Duodenal mucosa (tissue), 2 donors: ENCODE data around the gene NPAS3.

ENCODE experiments used
- H3K27ac ChIP-seq: one replicate; pipeline ENCODE4 v1.7.0; 2013; ENCODE audit warnings: low read depth, low read length
- H3K27me3 ChIP-seq, 2 donors: one replicate each; pipeline ENCODE4 v1.7.0; 2013; ENCODE audit warnings: low read length in 2 of 2, control low read depth in 1 of 2; ENCODE audit not compliant: insufficient read depth in 2 of 2, control insufficient read depth in 1 of 2
- H3K36me3 ChIP-seq, 2 donors: one replicate each; pipeline ENCODE4 v1.7.0; 2013; ENCODE audit warnings: low read length in 2 of 2, control low read depth in 1 of 2; ENCODE audit not compliant: insufficient read depth in 2 of 2, control insufficient read depth in 1 of 2
- H3K4me1 ChIP-seq, 2 donors: one replicate each; pipeline ENCODE4 v1.7.0; 2013; ENCODE audit warnings: low read length in 2 of 2, control low read depth in 1 of 2; ENCODE audit not compliant: insufficient read depth in 2 of 2, control insufficient read depth in 1 of 2
- H3K4me3 ChIP-seq, 2 donors: one replicate each; pipeline ENCODE4 v1.7.0; 2013; ENCODE audit warnings: low read length in 2 of 2, low read depth in 1 of 2
- H3K9ac ChIP-seq, 2 donors: one replicate each; pipeline ENCODE4 v1.7.0; 2013; ENCODE audit warnings: low read length in 2 of 2, low read depth in 1 of 2
- H3K9me3 ChIP-seq, 2 donors: one replicate each; pipeline ENCODE4 v1.7.0; 2013; ENCODE audit warnings: low read length in 2 of 2, control low read depth in 1 of 2; ENCODE audit not compliant: control insufficient read depth in 1 of 2

Gene NPAS3

DNA sequence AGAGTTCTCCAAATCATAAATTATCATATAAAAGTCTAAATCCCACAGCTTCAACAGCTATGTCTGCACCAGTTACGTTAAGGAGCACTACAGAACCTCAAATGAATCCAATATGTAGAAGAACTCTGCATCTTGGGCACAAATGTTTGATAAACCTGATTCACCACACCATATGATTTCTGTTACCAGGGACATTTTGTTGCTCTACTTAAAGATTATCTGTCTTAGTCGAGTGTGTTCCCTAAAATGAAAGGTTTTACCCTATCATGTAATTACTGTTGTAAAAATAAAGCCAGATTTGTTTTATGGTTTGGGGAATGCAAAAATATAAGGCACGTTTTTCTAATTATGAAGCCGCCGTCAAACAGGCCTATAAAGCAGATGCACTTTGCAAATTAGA lies 649.1 kb downstream of the NPAS3 start:
- Histone ChIP-seq H3K27me3 (no peaks in the 10 kb centered on the region), H3K9me3 (no peaks in the 10 kb centered on the region), H3K36me3 (no peaks in the 10 kb centered on the region), H3K27ac (no peak overlapping the region), H3K4me3 (no peak overlapping the region), H3K9ac (no peak overlapping the region), H3K4me1 (peaks cover 0 to 5% of the 10 kb centered on the region in 2 donors)

GRCh38 chr14:33588771-33589170 lies 650.1 kb downstream of the NPAS3 start:
- H3K27ac ChIP-seq: no peak overlapping the region
- H3K27me3 ChIP-seq: no peaks in the 10 kb centered on the region
- H3K4me3 ChIP-seq: no peak overlapping the region
- no peak overlapping the region for H3K9ac ChIP-seq
- no peaks in the 10 kb centered on the region for H3K36me3 ChIP-seq
- no peaks in the 10 kb centered on the region for H3K9me3 ChIP-seq
- peaks cover 0 to 5% of the 10 kb centered on the region in 2 donors for H3K4me1 ChIP-seq

- no peaks in the 10 kb centered on the region for H3K36me3 ChIP-seq
- H3K27ac ChIP-seq: no peak overlapping the region
- no peak overlapping the region for H3K4me3 ChIP-seq
- H3K9me3 ChIP-seq: no peaks in the 10 kb centered on the region
- H3K9ac ChIP-seq: no peak overlapping the region
- no peaks in the 10 kb centered on the region for H3K27me3 ChIP-seq
- H3K4me1 ChIP-seq: peaks cover 0 to 5% of the 10 kb centered on the region in 2 donors
Observed at GRCh38 chr14:33589334-33589733, 650.7 kb downstream of the NPAS3 start.

- Histone ChIP-seq H3K9me3 (no peaks in the 10 kb centered on the region), H3K9ac (no peak overlapping the region), H3K4me3 (no peak overlapping the region), H3K4me1 (peaks cover 0 to 5% of the 10 kb centered on the region in 2 donors), H3K27me3 (no peaks in the 10 kb centered on the region), H3K36me3 (no peaks in the 10 kb centered on the region), H3K27ac (no peak overlapping the region)
Observed at GRCh38 chr14:33590891-33591630, 652.4 kb downstream of the NPAS3 start.

DNA sequence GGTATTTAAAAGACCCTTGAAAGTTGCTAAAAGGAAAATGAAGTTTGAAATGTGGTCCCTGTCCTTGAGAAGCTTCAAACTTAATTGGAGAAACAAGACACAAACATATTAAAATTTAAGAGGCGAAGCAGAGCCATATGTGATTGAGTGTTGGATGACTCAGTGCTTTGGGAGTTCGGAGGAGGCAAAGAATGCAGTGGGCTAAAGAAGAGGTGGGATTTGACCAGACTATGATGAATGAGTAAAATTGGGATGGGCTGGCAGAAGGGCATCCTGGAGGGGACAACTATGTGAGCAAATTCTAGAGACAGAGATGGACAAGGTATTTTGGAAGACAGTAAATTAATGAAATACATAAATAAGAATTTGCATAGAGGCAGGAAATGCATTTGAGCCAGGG lies 653.6 kb downstream of the NPAS3 start:
- Histone ChIP-seq H3K4me3 (no peak overlapping the region), H3K9me3 (no peaks in the 10 kb centered on the region), H3K9ac (no peak overlapping the region), H3K4me1 (peaks cover 0 to 5% of the 10 kb centered on the region in 2 donors), H3K36me3 (no peaks in the 10 kb centered on the region), H3K27ac (no peak overlapping the region), H3K27me3 (no peaks in the 10 kb centered on the region)

DNA sequence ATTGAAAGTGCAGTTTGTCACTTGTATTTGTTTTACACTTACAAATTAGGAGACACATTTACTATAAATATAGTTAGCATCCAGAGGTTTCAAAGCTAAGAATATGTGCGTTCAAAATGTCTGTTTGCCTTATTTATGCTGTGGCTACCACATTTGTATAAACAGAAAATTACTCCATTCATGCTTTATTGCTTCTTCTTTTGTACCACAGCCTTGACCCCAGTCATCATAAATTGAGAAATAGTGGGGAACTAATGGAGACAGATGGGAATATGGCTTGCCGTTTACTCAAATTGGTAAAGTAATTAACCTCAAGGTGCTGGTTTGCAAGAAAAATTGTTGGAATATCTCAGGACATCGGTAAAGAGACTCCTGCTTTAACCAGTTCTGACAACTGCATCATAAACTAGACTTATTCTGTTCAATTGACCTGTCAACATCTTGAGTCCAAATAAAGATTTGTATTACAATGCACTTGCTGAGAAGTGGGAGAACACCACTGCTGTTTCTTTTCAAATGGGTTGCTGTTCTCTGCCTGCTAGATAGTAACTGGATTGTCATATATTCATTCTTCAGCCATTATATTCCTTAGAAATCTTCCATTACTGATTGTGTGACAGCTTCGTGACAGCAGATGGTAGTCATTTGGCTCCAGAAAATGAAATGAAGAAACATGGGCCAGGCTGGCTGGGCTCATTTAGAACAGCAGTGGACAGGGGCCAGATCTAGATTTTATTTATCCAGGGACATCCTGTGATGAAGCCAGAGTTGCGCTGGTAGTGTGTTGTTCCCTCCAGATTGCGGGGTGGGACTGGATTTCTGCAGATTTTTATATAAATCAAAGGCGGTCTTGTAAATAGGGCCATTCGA lies 657.8 kb downstream of the NPAS3 start:
- Histone ChIP-seq H3K4me1 (no peaks in the 10 kb centered on the region), H3K9ac (no peak overlapping the region), H3K4me3 (no peak overlapping the region), H3K36me3 (no peaks in the 10 kb centered on the region), H3K27ac (no peak overlapping the region), H3K27me3 (no peaks in the 10 kb centered on the region), H3K9me3 (no peaks in the 10 kb centered on the region)

- Histone ChIP-seq H3K27ac (no peak overlapping the region), H3K36me3 (no peaks in the 10 kb centered on the region), H3K9me3 (no peaks in the 10 kb centered on the region), H3K4me3 (no peak overlapping the region), H3K4me1 (no peaks in the 10 kb centered on the region), H3K27me3 (no peaks in the 10 kb centered on the region), H3K9ac (no peak overlapping the region)
Observed at GRCh38 chr14:33598582-33598981, 659.9 kb downstream of the NPAS3 start.

- Histone ChIP-seq H3K4me3 (no peak overlapping the region), H3K9ac (no peak overlapping the region), H3K9me3 (no peaks in the 10 kb centered on the region), H3K36me3 (no peaks in the 10 kb centered on the region), H3K27me3 (no peaks in the 10 kb centered on the region), H3K4me1 (no peaks in the 10 kb centered on the region), H3K27ac (no peak overlapping the region)
Observed at GRCh38 chr14:33602396-33602795, 663.7 kb downstream of the NPAS3 start.

DNA sequence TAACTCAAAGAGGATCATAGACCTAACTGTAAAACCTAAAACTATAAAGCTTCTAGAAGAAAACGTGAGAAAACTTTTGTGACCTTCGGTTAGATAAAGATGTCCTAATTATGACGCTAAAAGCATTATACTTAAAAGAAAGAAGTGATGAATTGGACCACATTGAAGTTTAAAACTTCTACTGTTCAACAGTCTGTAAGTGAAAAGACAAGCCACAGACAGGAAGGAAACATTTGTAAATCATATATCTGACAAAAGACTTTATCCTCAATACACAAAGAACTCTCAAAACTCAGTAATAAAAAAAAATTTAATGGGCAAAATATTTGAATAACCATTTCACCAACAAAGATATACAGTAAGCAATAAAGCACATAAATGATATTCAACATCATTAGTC lies 667.9 kb downstream of the NPAS3 start:
- no peaks in the 10 kb centered on the region for H3K36me3 ChIP-seq
- no peaks in the 10 kb centered on the region for H3K27me3 ChIP-seq
- H3K4me3 ChIP-seq: no peak overlapping the region
- H3K27ac ChIP-seq: no peak overlapping the region
- H3K4me1 ChIP-seq: no peaks in the 10 kb centered on the region
- H3K9me3 ChIP-seq: no peaks in the 10 kb centered on the region
- no peak overlapping the region for H3K9ac ChIP-seq

DNA sequence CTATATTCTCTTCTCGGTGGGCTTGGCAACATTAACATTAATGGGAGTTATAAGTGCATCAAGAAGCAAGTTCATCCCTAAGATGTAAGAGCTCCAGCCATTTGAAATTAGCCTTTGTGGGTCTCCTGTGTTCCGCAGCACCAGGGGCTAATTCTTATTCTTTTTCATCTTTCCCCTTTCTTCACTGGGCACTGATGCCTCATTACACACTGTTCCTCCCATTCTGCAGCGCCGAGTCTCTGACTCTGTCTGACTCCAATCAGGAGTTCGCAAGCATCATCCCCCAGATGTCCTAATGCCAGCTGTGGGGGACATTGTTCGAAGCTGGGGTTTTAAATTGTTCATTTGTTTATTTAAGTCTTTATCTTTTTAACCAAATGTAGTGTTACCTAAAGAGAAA lies 670.9 kb downstream of the NPAS3 start:
- no peaks in the 10 kb centered on the region for H3K4me1 ChIP-seq
- no peaks in the 10 kb centered on the region for H3K27me3 ChIP-seq
- no peak overlapping the region for H3K4me3 ChIP-seq
- no peak overlapping the region for H3K9ac ChIP-seq
- H3K9me3 ChIP-seq: no peaks in the 10 kb centered on the region
- H3K36me3 ChIP-seq: no peaks in the 10 kb centered on the region
- no peak overlapping the region for H3K27ac ChIP-seq
